RWPE2 (cell line): ENCODE measurements around the gene PRODH.
A peak's percentile ranks its signal among the peaks of the same experiment; 100 is the strongest.

ENCODE experiments used
- ATAC-seq: fragments of 200-7000 bp; cut with Tn5 transposase; 3 replicates; pipeline ENCODE4 v1.9.1; 2021; ENCODE audit warnings: low read depth
- DNase-seq: peaks from one replicate; pipeline ENCODE4 v3.0.0-alpha.2; 2020; ENCODE audit warnings: low spot score
- H3K27ac ChIP-seq: fragments of 450-650 bp; 2 replicates; pipeline ENCODE4 v1.5.1; 2017; ENCODE audit warnings: mild to moderate bottlenecking; ENCODE audit not compliant: poor library complexity, severe bottlenecking
- H3K27me3 ChIP-seq: fragments of 250-450 bp; sonication (Bioruptor Pico); 2 replicates; pipeline ENCODE4 v1.5.1; 2021; ENCODE audit warnings: mild to moderate bottlenecking, moderate library complexity; ENCODE audit not compliant: insufficient read depth, poor library complexity, severe bottlenecking
- H3K36me3 ChIP-seq: fragments of 250-450 bp; sonication (Bioruptor Pico); 2 replicates; pipeline ENCODE4 v1.5.1; 2020; ENCODE audit warnings: low read depth, mild to moderate bottlenecking, moderate library complexity
- H3K4me1 ChIP-seq: fragments of 250-450 bp; sonication (Bioruptor Pico); 2 replicates; pipeline ENCODE4 v1.5.1; 2021; ENCODE audit warnings: mild to moderate bottlenecking, moderate library complexity; ENCODE audit not compliant: insufficient read depth, poor library complexity, severe bottlenecking
- H3K4me3 ChIP-seq: fragments of 250-450 bp; sonication (Bioruptor Pico); 2 replicates; pipeline ENCODE4 v1.5.1; 2021; ENCODE audit warnings: mild to moderate bottlenecking, moderate library complexity; ENCODE audit not compliant: severe bottlenecking
- H3K9me3 ChIP-seq: fragments of 250-450 bp; sonication (Bioruptor Pico); 2 replicates; pipeline ENCODE4 v1.5.1; 2021; ENCODE audit warnings: mild to moderate bottlenecking, moderate library complexity; ENCODE audit not compliant: severe bottlenecking
- CTCF ChIP-seq: fragments of 450-650 bp; IDR thresholded peaks from one replicate; pipeline ENCODE4 v1.5.1; 2017; ENCODE audit warnings: mild to moderate bottlenecking, moderate library complexity; ENCODE audit not compliant: poor library complexity, severe bottlenecking

PRODH gene

GRCh38 chr22:18980829-18981228 lies 44.7 kb upstream of the PRODH start:
- no peak for DNase-seq
- no peak overlapping the region for H3K27ac ChIP-seq
- H3K9me3 ChIP-seq: peaks cover 2% of the 10 kb centered on the region
- TF ChIP-seq CTCF: no peak
- no peaks in the 10 kb centered on the region for H3K4me1 ChIP-seq
- no peak for ATAC-seq
- no peaks in the 10 kb centered on the region for H3K27me3 ChIP-seq
- no peaks in the 10 kb centered on the region for H3K36me3 ChIP-seq
- H3K4me3 ChIP-seq: no peak overlapping the region

DNA sequence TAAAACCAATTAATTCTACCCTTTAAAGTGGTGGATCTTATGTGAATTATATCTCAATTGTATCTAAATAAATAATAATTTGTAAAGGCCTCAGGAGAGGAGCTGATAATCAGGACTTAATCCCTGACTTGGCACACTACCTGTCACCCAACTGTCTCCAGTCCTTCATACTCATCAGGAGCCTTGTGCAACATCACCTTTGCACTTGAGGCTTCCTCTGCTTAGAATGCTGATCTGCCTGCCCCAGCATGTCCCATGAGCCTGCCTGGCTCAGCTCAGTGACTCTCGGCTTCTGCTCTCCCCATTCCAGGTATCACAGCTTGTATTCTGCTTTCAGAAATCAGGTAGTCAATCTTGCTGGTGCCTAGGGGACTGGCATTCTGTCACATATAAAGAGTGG lies 43.9 kb upstream of the PRODH start:
- TF ChIP-seq CTCF: no peak
- no peaks in the 10 kb centered on the region for H3K4me1 ChIP-seq
- no peak for DNase-seq
- H3K4me3 ChIP-seq: no peak overlapping the region
- 0 out of 3 replicates have a peak, but pooled peaks have one; percentile 40 for ATAC-seq
- H3K27me3 ChIP-seq: no peaks in the 10 kb centered on the region
- peaks cover 2% of the 10 kb centered on the region for H3K9me3 ChIP-seq
- H3K27ac ChIP-seq: no peak overlapping the region
- no peaks in the 10 kb centered on the region for H3K36me3 ChIP-seq

GRCh38 chr22:18978506-18978905 lies 42.4 kb upstream of the PRODH start:
- Histone ChIP-seq H3K9me3 (peaks cover 2% of the 10 kb centered on the region), H3K4me1 (no peaks in the 10 kb centered on the region), H3K4me3 (no peak overlapping the region), H3K27me3 (no peaks in the 10 kb centered on the region), H3K36me3 (no peaks in the 10 kb centered on the region), H3K27ac (no peak overlapping the region)
- no peak for TF ChIP-seq CTCF
- DNase-seq (no peak), ATAC-seq (no peak)

DNA sequence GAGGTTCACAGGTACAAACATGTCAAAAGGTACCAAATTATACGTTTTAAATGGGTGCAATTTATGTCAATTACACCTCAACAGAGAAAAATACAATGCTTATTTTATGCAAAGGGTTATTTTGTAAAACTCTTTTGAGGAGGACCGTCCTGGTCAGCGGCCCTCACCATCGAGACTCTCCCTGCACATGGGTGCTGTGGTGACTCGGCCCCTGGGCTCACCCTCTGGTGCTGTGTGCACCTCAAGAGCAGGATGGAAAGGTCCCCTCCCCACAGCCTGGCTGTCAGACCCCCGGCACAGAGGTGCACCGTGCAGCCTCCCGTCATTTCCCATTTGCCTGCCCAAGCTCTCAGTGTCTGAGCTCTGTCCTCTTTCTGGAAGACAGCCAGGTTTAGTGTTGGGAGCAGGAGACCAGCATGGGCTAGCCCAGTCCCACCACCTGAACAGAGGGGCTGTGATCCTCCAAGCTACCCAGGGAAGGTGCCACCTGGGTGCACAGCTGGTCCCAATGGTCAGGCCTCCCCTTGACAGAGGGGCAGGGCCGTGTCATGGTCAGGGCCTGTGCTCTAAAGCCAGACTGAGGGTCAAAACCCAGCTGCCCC lies 41.8 kb upstream of the PRODH start:
- H3K27ac ChIP-seq: no peak overlapping the region
- no peak for DNase-seq
- no peaks in the 10 kb centered on the region for H3K27me3 ChIP-seq
- H3K4me3 ChIP-seq: no peak overlapping the region
- no peaks in the 10 kb centered on the region for H3K36me3 ChIP-seq
- H3K9me3 ChIP-seq: peaks cover 2% of the 10 kb centered on the region
- no peak for ATAC-seq
- no peaks in the 10 kb centered on the region for H3K4me1 ChIP-seq
- no peak for TF ChIP-seq CTCF

DNA sequence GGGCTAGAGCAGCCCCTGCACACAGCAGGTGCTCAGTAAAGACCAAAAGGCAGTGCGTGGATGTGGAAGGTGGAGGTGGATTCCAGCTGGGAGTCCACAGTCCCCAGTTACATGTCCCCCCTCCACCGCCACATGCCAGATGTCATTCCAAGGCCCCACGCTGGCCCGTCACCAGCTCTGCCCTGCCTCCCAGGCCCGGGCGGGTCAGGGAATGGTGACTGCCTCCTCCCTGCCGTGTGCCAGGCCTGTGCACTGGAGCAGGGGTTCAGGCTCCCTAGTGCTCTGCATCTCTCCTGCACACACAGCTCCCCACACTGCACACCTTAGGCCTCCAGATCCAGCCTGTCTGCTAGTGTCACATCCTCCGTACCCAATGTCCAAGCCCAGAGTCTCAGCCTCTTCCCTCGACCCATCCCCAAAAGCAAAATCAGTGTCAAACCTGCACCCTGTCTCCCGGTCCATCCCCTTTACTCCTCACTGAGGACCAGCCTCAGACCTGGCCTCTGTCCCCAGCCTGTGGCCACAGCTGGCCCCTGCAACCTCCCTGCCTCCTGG lies 40.2 kb upstream of the PRODH start:
- H3K36me3 ChIP-seq: no peaks in the 10 kb centered on the region
- no peaks in the 10 kb centered on the region for H3K27me3 ChIP-seq
- TF ChIP-seq CTCF: no peak
- H3K27ac ChIP-seq: no peak overlapping the region
- DNase-seq (no peak), ATAC-seq (no peak)
- peaks cover 2% of the 10 kb centered on the region for H3K9me3 ChIP-seq
- no peak overlapping the region for H3K4me3 ChIP-seq
- no peaks in the 10 kb centered on the region for H3K4me1 ChIP-seq
